ENCODE data around the gene HSPA4. TPM values are rescaled to one million over a fixed set of nuclear protein-coding genes. Genes with fewer than 3 reads are reported as not detected.

The HSPA4 gene
- polyA plus RNA-seq, 1 donor from 2014 or later = 75.9 TPM

GRCh38 chr5:133116601-133117000, 64.8 kb downstream of the HSPA4 start:
- H3K27ac ChIP-seq (ENCODE audit: low read length) = no peak overlapping the region
- no peaks in the 10 kb centered on the region for H3K79me2 ChIP-seq (replicated peaks; ENCODE audit: insufficient read depth, low read length)
- no peak overlapping the region for H3K4me3 ChIP-seq (ENCODE audit: low read length)
- H3K9me2 ChIP-seq (ENCODE audit: insufficient read depth, low read length) = no peaks in the 10 kb centered on the region
- no peaks in the 10 kb centered on the region for H3K9me3 ChIP-seq (ENCODE audit: low read length)
- H4K20me1 ChIP-seq (ENCODE audit: insufficient read depth) = no peaks in the 10 kb centered on the region
- H3K27me3 ChIP-seq (ENCODE audit: insufficient read depth, low read depth, low read length) = no peaks in the 10 kb centered on the region
- no peaks in the 10 kb centered on the region for H3K36me3 ChIP-seq (ENCODE audit: insufficient read depth, low read length)
- no peaks in the 10 kb centered on the region for H3F3A ChIP-seq (ENCODE audit: insufficient read depth, low read length, poor library complexity, severe bottlenecking)
- TF ChIP-seq, protein P1, sequence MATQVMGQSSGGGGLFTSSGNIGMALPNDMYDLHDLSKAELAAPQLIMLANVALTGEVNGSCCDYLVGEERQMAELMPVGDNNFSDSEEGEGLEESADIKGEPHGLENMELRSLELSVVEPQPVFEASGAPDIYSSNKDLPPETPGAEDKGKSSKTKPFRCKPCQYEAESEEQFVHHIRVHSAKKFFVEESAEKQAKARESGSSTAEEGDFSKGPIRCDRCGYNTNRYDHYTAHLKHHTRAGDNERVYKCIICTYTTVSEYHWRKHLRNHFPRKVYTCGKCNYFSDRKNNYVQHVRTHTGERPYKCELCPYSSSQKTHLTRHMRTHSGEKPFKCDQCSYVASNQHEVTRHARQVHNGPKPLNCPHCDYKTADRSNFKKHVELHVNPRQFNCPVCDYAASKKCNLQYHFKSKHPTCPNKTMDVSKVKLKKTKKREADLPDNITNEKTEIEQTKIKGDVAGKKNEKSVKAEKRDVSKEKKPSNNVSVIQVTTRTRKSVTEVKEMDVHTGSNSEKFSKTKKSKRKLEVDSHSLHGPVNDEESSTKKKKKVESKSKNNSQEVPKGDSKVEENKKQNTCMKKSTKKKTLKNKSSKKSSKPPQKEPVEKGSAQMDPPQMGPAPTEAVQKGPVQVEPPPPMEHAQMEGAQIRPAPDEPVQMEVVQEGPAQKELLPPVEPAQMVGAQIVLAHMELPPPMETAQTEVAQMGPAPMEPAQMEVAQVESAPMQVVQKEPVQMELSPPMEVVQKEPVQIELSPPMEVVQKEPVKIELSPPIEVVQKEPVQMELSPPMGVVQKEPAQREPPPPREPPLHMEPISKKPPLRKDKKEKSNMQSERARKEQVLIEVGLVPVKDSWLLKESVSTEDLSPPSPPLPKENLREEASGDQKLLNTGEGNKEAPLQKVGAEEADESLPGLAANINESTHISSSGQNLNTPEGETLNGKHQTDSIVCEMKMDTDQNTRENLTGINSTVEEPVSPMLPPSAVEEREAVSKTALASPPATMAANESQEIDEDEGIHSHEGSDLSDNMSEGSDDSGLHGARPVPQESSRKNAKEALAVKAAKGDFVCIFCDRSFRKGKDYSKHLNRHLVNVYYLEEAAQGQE (IDR thresholded peaks at IDR 0.05; ENCODE audit: borderline replicate concordance) = no peak
- TF ChIP-seq POLR2AphosphoS5 (IDR thresholded peaks at IDR 0.05) = no peak
- TF ChIP-seq EP300 (conservative IDR thresholded peaks at IDR 0.05; ENCODE audit: poor library complexity, severe bottlenecking) = no peak
- TF ChIP-seq SMC3 (conservative IDR thresholded peaks at IDR 0.05; ENCODE audit: poor library complexity) = no peak
- no peak for TF ChIP-seq TAF1 (IDR thresholded peaks at IDR 0.05; ENCODE audit: low read depth)
- no peak for TF ChIP-seq EZH2 (IDR thresholded peaks at IDR 0.05; ENCODE audit: borderline replicate concordance, insufficient read depth, low read length, poor library complexity, severe bottlenecking)
- TF ChIP-seq, protein P2, sequence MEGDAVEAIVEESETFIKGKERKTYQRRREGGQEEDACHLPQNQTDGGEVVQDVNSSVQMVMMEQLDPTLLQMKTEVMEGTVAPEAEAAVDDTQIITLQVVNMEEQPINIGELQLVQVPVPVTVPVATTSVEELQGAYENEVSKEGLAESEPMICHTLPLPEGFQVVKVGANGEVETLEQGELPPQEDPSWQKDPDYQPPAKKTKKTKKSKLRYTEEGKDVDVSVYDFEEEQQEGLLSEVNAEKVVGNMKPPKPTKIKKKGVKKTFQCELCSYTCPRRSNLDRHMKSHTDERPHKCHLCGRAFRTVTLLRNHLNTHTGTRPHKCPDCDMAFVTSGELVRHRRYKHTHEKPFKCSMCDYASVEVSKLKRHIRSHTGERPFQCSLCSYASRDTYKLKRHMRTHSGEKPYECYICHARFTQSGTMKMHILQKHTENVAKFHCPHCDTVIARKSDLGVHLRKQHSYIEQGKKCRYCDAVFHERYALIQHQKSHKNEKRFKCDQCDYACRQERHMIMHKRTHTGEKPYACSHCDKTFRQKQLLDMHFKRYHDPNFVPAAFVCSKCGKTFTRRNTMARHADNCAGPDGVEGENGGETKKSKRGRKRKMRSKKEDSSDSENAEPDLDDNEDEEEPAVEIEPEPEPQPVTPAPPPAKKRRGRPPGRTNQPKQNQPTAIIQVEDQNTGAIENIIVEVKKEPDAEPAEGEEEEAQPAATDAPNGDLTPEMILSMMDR (IDR thresholded peaks at IDR 0.05; ENCODE audit: poor library complexity, severe bottlenecking) = no peak
- no peak for TF ChIP-seq RAD21 (conservative IDR thresholded peaks at IDR 0.05)
- TF ChIP-seq MXI1 (conservative IDR thresholded peaks at IDR 0.05; ENCODE audit: poor library complexity, severe bottlenecking) = no peak
- H3K4me2 ChIP-seq (ENCODE audit: low read length) = no peak overlapping the region
- H2AFZ ChIP-seq (ENCODE audit: low read depth, low read length) = no peak overlapping the region
- no peak overlapping the region for H3K9ac ChIP-seq (ENCODE audit: low read length)

- H3K79me2 ChIP-seq (replicated peaks; ENCODE audit: insufficient read depth, low read length) = no peaks in the 10 kb centered on the region
- no peaks in the 10 kb centered on the region for H3F3A ChIP-seq (ENCODE audit: insufficient read depth, low read length, poor library complexity, severe bottlenecking)
- TF ChIP-seq, protein P1 (IDR thresholded peaks at IDR 0.05; ENCODE audit: borderline replicate concordance) = no peak
- no peaks in the 10 kb centered on the region for H3K36me3 ChIP-seq (ENCODE audit: insufficient read depth, low read length)
- H3K27me3 ChIP-seq (ENCODE audit: insufficient read depth, low read depth, low read length) = no peaks in the 10 kb centered on the region
- no peak overlapping the region for H3K4me3 ChIP-seq (ENCODE audit: low read length)
- H3K27ac ChIP-seq (ENCODE audit: low read length) = no peak overlapping the region
- H3K9ac ChIP-seq (ENCODE audit: low read length) = no peak overlapping the region
- no peaks in the 10 kb centered on the region for H3K9me3 ChIP-seq (ENCODE audit: low read length)
- H3K4me2 ChIP-seq (ENCODE audit: low read length) = no peak overlapping the region
- H3K9me2 ChIP-seq (ENCODE audit: insufficient read depth, low read length) = no peaks in the 10 kb centered on the region
- H4K20me1 ChIP-seq (ENCODE audit: insufficient read depth) = no peaks in the 10 kb centered on the region
- H2AFZ ChIP-seq (ENCODE audit: low read depth, low read length) = no peak overlapping the region
These were observed 65.5 kb downstream of the HSPA4 start for GRCh38 chr5:133117166-133117911.

Measured in neural cell (in vitro differentiated cells).